Right ventricle myocardium superior (tissue), 1 donor: ENCODE data around the gene IL1B. TPM values are rescaled to one million over a fixed set of nuclear protein-coding genes. Genes with fewer than 3 reads are reported as not detected.
A peak's percentile ranks its signal among the peaks of the same experiment; 100 is the strongest.

Experiments
- ATAC-seq: fragments of 200-7000 bp; cut with Tn5 transposase; one replicate; pipeline ENCODE4 v1.9.1; 2020; ENCODE audit warnings: mild to moderate bottlenecking; ENCODE audit not compliant: poor library complexity
- DNase-seq: peaks from one replicate; pipeline ENCODE4 v3.0.0-alpha.2; 2020
- intact Hi-C: fragments of 100-400 bp; cut with DNase I; formaldehyde crosslinking; loops from one replicate; pipeline ENCODE4 v1.11.2; 2022
- total RNA-seq: library from RNA; stranded (reverse); fragmentation: NEBNext Ultra II Directional; extraction: Animal tissue kit (Norgen Biotek cat#: 25700); gene quantifications from one replicate; pipeline ENCODE4 v1.2.1, GENCODE V29; 2021
- donor health status: DM: no; HTN: yes; CAD: no; lungs with severe emphysema.

IL1B gene
- total RNA-seq, 1 donor from 2014 or later = 0.30 TPM

GRCh38 chr2:112813280-112813966 is 23.2 kb downstream of the IL1B start:
- DNase-seq = no peak
- intact Hi-C loops = no loop called here
- ATAC-seq = no peak

- intact Hi-C loops = no loop called here
- ATAC-seq (no peak), DNase-seq (no peak)
Measured at GRCh38 chr2:112812318-112813267, 24.0 kb downstream of the IL1B start.

GRCh38 chr2:112811841-112812306 is 24.7 kb downstream of the IL1B start:
- intact Hi-C loops = no loop called here
- DNase-seq (no peak), ATAC-seq (peak; percentile 75)

- DNase-seq (no peak), ATAC-seq (no peak)
- intact Hi-C loops = no loop called here
Measured at GRCh38 chr2:112811276-112811831, 25.2 kb downstream of the IL1B start.

GRCh38 chr2:112809112-112809511 is 27.5 kb downstream of the IL1B start:
- intact Hi-C loops = no loop called here
- no peak for ATAC-seq
- DNase-seq = no peak

GRCh38 chr2:112807233-112807807 is 29.3 kb downstream of the IL1B start:
- intact Hi-C loops = no loop called here
- DNase-seq (no peak), ATAC-seq (no peak)

- ATAC-seq (no peak), DNase-seq (no peak)
- intact Hi-C loops = no loop called here
Measured at GRCh38 chr2:112805542-112805941, 31.0 kb downstream of the IL1B start.

GRCh38 chr2:112803691-112804521 is 32.7 kb downstream of the IL1B start:
- DNase-seq (no peak), ATAC-seq (no peak)
- intact Hi-C loops = no loop called here

- DNase-seq (no peak), ATAC-seq (no peak)
- intact Hi-C loops = no loop called here
Measured at GRCh38 chr2:112800881-112801583, 35.5 kb downstream of the IL1B start.

GRCh38 chr2:112798979-112799975 is 37.3 kb downstream of the IL1B start:
- ATAC-seq (no peak), DNase-seq (no peak)
- intact Hi-C loops = no loop called here

- DNase-seq (no peak), ATAC-seq (no peak)
- intact Hi-C loops = no loop called here
Measured at GRCh38 chr2:112796486-112796885, 40.1 kb downstream of the IL1B start.

- DNase-seq = no peak
- intact Hi-C loops = no loop called here
- ATAC-seq = no peak
Measured at GRCh38 chr2:112795774-112796173, 40.8 kb downstream of the IL1B start.

- intact Hi-C loops = no loop called here
- ATAC-seq = no peak
- DNase-seq = no peak
Measured at GRCh38 chr2:112794841-112795240, 41.7 kb downstream of the IL1B start.

GRCh38 chr2:112794131-112794733 is 42.3 kb downstream of the IL1B start:
- intact Hi-C loops = no loop called here
- ATAC-seq (peak; percentile 74), DNase-seq (peak; percentile 53)

- DNase-seq = no peak
- intact Hi-C loops = no loop called here
Measured at GRCh38 chr2:112793449-112793978, 43.1 kb downstream of the IL1B start.

GRCh38 chr2:112792419-112792818 is 44.2 kb downstream of the IL1B start:
- intact Hi-C loops = no loop called here
- DNase-seq (no peak), ATAC-seq (no peak)

More at GRCh38 chr2:112793449-112793978, 43.1 kb downstream of the IL1B start:
- ATAC-seq = peak; percentile 63
